LNCAP (cell line): ENCODE data around the gene SLC1A7.

ENCODE experiments used
- CTCF ChIP-seq: fragments of 450-650 bp; IDR thresholded peaks from 2 replicates; pipeline ENCODE4 v1.5.1; 2017; ENCODE audit warnings: mild to moderate bottlenecking

Gene SLC1A7

GRCh38 chr1:53145051-53145600, 2.7 kb upstream of the SLC1A7 start:
- no peak for TF ChIP-seq CTCF

- no peak for TF ChIP-seq CTCF
Observed at GRCh38 chr1:53144201-53144600, 1.8 kb upstream of the SLC1A7 start.

- TF ChIP-seq CTCF: no peak
Observed at GRCh38 chr1:53143527-53143926, 1.1 kb upstream of the SLC1A7 start.

- TF ChIP-seq CTCF: no peak
Observed at GRCh38 chr1:53141487-53142055, 867 bp downstream of the SLC1A7 start.

- no peak for TF ChIP-seq CTCF
Observed at GRCh38 chr1:53140451-53140850, 2.0 kb downstream of the SLC1A7 start.

- no peak for TF ChIP-seq CTCF
Observed at GRCh38 chr1:53139951-53140361, 2.5 kb downstream of the SLC1A7 start.

GRCh38 chr1:53138991-53139884, 3.2 kb downstream of the SLC1A7 start:
- TF ChIP-seq CTCF: no peak
